OCI-LY3 (cell line): Measurements from ENCODE around the gene CYB561D1.

ENCODE experiments used
- H2AFZ ChIP-seq: fragments of 200-600, 300-600 bp; shearing (Covaris generic); 2 replicates; pipeline ENCODE4 v1.6.0; 2014; ENCODE audit warnings: antibody characterized with exemption, low read depth, low read length
- H3K27ac ChIP-seq: fragments of 200-600, 300-600 bp; sonication (generic); 2 replicates; pipeline ENCODE4 v1.5.1; 2014; ENCODE audit warnings: mild to moderate bottlenecking, low read length, moderate library complexity, mixed read lengths
- H3K27me3 ChIP-seq: fragments of 200-600, 300-600 bp; sonication (generic); 2 replicates; pipeline ENCODE4 v1.6.1; 2014; ENCODE audit warnings: low read depth, low read length, mixed read lengths
- H3K36me3 ChIP-seq: fragments of 200-600, 300-600 bp; sonication (generic); replicated peaks from 2 replicates; pipeline ENCODE3; 2014; ENCODE audit warnings: low read depth, low read length, mixed read lengths
- H3K4me1 ChIP-seq: fragments of 300-600, 200-600 bp; sonication (generic); 2 replicates; pipeline ENCODE4 v1.6.1; 2014; ENCODE audit warnings: low read length, mixed read lengths
- H3K4me2 ChIP-seq: fragments of 200-600, 300-600 bp; sonication (generic); 2 replicates; pipeline ENCODE4 v1.6.1; 2014; ENCODE audit warnings: low read length, mixed read lengths
- H3K4me3 ChIP-seq: fragments of 300-600, 200-600 bp; sonication (generic); 2 replicates; pipeline ENCODE4 v1.5.1; 2014; ENCODE audit warnings: antibody characterized with exemption, mild to moderate bottlenecking, low read length, moderate library complexity
- H3K79me2 ChIP-seq: fragments of 300-600, 200-600 bp; shearing (Covaris generic); 2 replicates; pipeline ENCODE4 v1.6.1; 2014; ENCODE audit warnings: mild to moderate bottlenecking, low read length, mixed read lengths
- H3K9ac ChIP-seq: fragments of 300-600, 200-600 bp; shearing (Covaris generic); 2 replicates; pipeline ENCODE4 v1.6.0; 2014; ENCODE audit warnings: mild to moderate bottlenecking, low read length, moderate library complexity
- H3K9me3 ChIP-seq: fragments of 200-600, 300-600 bp; shearing (Covaris generic); 2 replicates; pipeline ENCODE4 v1.6.1; 2014; ENCODE audit warnings: low read length, mixed read lengths; ENCODE audit not compliant: insufficient read depth
- H4K20me1 ChIP-seq: fragments of 200-600, 300-600 bp; sonication (generic); 2 replicates; pipeline ENCODE4 v1.6.1; 2016; ENCODE audit warnings: low read length, mixed read lengths; ENCODE audit not compliant: insufficient read depth
- EZH2phosphoT487 ChIP-seq: fragments of 200-600 bp; shearing (Covaris generic); IDR thresholded peaks from 2 replicates; pipeline ENCODE4 v1.6.1; 2018; ENCODE audit warnings: antibody characterized with exemption, mixed run types, low read depth
- TF ChIP-seq, protein P1 (sequence below): fragments of 200-600, 300-600 bp; sonication (generic); IDR thresholded peaks from 2 replicates; pipeline ENCODE4 v1.5.1; 2014; ENCODE audit warnings: antibody characterized with exemption, low read length, low read depth

Gene CYB561D1

DNA sequence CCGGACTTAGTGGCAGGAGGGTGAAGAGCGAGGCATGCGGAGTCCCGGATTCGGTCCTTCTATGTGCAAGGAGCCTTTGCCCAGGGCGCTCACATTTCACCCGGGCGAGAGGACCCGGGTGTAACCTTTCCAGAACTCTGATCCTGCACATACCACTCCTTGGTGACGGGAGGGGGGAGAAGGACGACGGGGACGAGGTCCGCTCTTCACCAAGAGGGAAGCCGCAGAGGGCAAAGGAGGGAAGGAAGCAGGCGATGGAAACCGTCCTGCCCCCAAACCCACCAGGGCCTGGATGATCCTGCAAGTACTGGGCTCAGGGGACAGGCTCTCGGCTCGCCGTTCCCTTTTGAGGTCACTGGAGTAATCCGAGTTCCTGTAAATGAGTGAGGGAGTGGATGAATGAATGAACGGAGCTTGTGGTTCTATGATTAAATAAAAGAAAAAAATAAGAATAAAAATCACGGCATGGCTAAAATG is 26.6 kb upstream of the CYB561D1 start:
- no peaks in the 10 kb centered on the region for H4K20me1 ChIP-seq
- H3K4me3 ChIP-seq, result no peak overlapping the region
- H3K9me3 ChIP-seq, result no peaks in the 10 kb centered on the region
- no peak overlapping the region for H2AFZ ChIP-seq
- H3K4me1 ChIP-seq, result no peaks in the 10 kb centered on the region
- no peak overlapping the region for H3K4me2 ChIP-seq
- no peak overlapping the region for H3K27ac ChIP-seq
- H3K36me3 ChIP-seq, result no peaks in the 10 kb centered on the region
- no peaks in the 10 kb centered on the region for H3K79me2 ChIP-seq
- H3K27me3 ChIP-seq, result peaks cover 18% of the 10 kb centered on the region; the same call in 1 of the 2 replicates
- no peak overlapping the region for H3K9ac ChIP-seq
- TF ChIP-seq, protein P1, sequence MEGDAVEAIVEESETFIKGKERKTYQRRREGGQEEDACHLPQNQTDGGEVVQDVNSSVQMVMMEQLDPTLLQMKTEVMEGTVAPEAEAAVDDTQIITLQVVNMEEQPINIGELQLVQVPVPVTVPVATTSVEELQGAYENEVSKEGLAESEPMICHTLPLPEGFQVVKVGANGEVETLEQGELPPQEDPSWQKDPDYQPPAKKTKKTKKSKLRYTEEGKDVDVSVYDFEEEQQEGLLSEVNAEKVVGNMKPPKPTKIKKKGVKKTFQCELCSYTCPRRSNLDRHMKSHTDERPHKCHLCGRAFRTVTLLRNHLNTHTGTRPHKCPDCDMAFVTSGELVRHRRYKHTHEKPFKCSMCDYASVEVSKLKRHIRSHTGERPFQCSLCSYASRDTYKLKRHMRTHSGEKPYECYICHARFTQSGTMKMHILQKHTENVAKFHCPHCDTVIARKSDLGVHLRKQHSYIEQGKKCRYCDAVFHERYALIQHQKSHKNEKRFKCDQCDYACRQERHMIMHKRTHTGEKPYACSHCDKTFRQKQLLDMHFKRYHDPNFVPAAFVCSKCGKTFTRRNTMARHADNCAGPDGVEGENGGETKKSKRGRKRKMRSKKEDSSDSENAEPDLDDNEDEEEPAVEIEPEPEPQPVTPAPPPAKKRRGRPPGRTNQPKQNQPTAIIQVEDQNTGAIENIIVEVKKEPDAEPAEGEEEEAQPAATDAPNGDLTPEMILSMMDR, result no peak
- TF ChIP-seq EZH2phosphoT487, result no peak

DNA sequence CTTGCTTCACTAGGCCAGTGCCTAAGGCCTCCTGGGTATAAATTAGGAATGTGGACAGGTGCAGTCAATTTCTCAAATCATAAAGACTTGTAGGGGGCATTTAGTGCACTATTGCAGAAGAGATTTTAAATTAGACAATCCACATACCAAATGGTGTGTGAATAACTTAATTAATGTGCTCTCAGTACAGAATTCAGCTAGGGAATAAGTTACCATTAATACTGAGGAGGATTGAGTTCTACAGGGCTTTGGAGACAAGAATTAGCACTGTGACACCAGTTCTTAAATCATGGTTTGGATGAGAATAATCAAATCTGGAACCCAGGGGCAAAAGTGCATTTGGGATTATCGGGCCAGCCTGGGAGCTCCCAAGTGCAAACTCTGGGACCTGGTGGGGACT is 25.8 kb upstream of the CYB561D1 start:
- Histone ChIP-seq H3K9me3 (no peaks in the 10 kb centered on the region), H3K79me2 (no peaks in the 10 kb centered on the region), H3K4me3 (no peak overlapping the region), H3K4me1 (no peaks in the 10 kb centered on the region), H3K27me3 (peaks cover 22% of the 10 kb centered on the region), H3K9ac (no peak overlapping the region), H3K4me2 (no peak overlapping the region), H3K27ac (no peak overlapping the region), H3K36me3 (no peaks in the 10 kb centered on the region), H2AFZ (no peak overlapping the region), H4K20me1 (no peaks in the 10 kb centered on the region)
- TF ChIP-seq, protein P1, result no peak
- TF ChIP-seq EZH2phosphoT487, result no peak

DNA sequence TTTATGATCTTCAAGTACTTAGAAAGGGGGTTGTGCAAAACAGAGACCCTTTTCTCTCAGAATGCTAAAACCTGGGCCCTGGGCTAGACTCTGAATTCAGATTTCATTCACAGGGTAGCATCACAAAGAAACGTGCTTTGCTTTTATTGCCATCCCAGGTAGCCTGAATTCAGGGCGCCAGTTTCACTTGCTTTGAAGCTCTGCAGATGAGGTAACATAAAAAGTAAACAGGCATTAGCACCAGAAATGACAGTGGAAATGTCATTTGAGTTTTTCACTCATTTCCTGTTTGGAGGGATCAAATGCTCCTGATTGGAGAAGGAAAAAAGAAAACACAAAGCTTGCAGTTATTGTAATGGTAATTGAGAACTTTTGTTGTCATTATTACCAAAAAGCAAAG is 25.0 kb upstream of the CYB561D1 start:
- H3K4me3 ChIP-seq, result no peak overlapping the region
- peaks cover 25% of the 10 kb centered on the region for H3K27me3 ChIP-seq
- no peak overlapping the region for H3K9ac ChIP-seq
- no peaks in the 10 kb centered on the region for H3K4me1 ChIP-seq
- no peaks in the 10 kb centered on the region for H3K79me2 ChIP-seq
- no peak overlapping the region for H3K4me2 ChIP-seq
- H2AFZ ChIP-seq, result no peak overlapping the region
- no peaks in the 10 kb centered on the region for H3K36me3 ChIP-seq
- TF ChIP-seq, protein P1, result no peak
- no peak for TF ChIP-seq EZH2phosphoT487
- no peak overlapping the region for H3K27ac ChIP-seq
- no peaks in the 10 kb centered on the region for H3K9me3 ChIP-seq
- H4K20me1 ChIP-seq, result no peaks in the 10 kb centered on the region

DNA sequence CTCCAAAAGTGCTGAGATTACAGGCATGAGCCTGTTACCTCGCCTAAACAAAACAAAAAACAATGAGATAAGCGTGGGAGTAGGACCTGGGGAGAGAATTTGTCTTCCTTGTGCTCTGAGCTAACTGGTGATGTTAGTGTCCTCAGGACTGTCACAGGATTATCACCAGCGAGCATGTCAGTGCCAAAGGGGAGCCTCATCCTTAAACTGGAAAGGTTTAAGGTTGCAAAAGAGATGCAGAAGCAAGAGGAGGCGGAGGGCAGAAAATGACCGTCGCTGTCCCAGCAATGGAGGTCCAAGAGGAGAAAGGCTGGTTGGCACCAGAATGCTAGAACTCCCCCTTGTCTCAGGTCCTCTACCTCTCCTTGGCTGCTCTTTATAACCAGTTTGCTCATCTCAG is 23.6 kb upstream of the CYB561D1 start:
- H3K27me3 ChIP-seq, result peaks cover 25% of the 10 kb centered on the region

More for the DNA sequence above, 23.6 kb upstream of the CYB561D1 start:
- Histone ChIP-seq H3K79me2 (no peaks in the 10 kb centered on the region), H3K4me1 (no peaks in the 10 kb centered on the region), H3K27ac (no peak overlapping the region), H3K9ac (no peak overlapping the region), H3K4me2 (no peak overlapping the region), H3K4me3 (no peak overlapping the region), H4K20me1 (no peaks in the 10 kb centered on the region), H3K9me3 (no peaks in the 10 kb centered on the region), H2AFZ (no peak overlapping the region), H3K36me3 (no peaks in the 10 kb centered on the region)
- TF ChIP-seq, protein P1, result no peak
- TF ChIP-seq EZH2phosphoT487, result no peak
